GM04503 (cell line): ENCODE data around the gene ATP5PO.
A peak's percentile ranks its signal among the peaks of the same experiment; 100 is the strongest.

Experiments used
- DNase-seq: peaks from one replicate; pipeline ENCODE4 v3.0.0-alpha.2; 2012; ENCODE audit warnings: low read depth

ATP5PO gene

GRCh38 chr21:33915368-33916199, at the start of gene ATP5PO:
TSS of gene ATP5PO (minus strand) at chr21:33915804. CDS start at chr21:33915763, 41 bp downstream.
- DNase-seq, result peak; percentile 82

- peak; percentile 42 for DNase-seq
These were observed 49.2 kb upstream of the ATP5PO start for GRCh38 chr21:33964706-33965325.

- DNase-seq, result no peak
These were observed 48.4 kb upstream of the ATP5PO start for GRCh38 chr21:33963848-33964555.

GRCh38 chr21:33962290-33962689, 46.7 kb upstream of the ATP5PO start:
- no peak for DNase-seq

- DNase-seq, result no peak
These were observed 45.5 kb upstream of the ATP5PO start for GRCh38 chr21:33961061-33961460.

- no peak for DNase-seq
These were observed 44.1 kb upstream of the ATP5PO start for GRCh38 chr21:33959680-33960079.

- DNase-seq, result no peak
These were observed 38.8 kb upstream of the ATP5PO start for GRCh38 chr21:33954395-33954794.

DNA sequence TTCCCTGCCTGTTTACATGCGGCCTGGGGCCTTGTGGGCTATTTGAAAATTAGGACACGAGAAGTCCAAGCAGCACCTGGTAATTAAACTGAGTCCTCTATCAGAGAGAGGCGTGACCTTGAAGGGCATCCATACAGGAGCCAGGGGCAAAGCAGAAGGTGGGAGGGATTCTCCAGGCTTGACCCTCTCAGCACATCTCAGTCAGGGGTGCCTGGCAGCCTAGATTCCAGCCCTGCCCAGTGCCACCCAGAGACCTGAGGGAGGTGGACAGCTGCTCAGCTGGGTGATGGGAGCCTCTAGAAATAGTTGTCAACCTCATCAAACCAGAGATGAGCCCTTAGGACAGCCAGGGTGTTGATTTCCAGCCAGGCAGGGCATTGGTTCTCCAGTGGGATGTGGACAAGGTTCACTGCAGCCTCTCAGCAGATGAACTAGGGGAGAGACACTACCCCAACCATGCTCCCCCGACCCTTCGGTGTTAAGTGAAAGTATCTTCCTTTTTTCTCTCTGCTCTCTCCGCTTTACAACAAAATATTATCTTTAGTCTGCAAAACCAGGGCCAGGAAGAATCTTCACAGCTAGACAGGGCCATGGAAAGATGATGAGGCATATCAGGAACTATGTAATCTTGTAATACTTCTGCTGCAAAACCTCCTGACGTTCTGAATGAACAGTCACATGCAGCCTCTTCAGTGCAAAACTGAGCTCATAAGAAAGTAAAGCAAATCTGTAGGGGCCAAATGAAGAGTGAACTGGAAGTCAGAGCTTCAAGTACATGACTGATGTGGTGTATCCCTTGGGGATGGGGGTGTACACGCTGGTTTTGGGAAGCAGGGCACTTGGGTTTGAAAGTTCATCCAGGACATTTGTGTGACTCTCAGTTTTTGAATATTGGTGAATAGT, 35.9 kb upstream of the ATP5PO start:
- no peak for DNase-seq

DNA sequence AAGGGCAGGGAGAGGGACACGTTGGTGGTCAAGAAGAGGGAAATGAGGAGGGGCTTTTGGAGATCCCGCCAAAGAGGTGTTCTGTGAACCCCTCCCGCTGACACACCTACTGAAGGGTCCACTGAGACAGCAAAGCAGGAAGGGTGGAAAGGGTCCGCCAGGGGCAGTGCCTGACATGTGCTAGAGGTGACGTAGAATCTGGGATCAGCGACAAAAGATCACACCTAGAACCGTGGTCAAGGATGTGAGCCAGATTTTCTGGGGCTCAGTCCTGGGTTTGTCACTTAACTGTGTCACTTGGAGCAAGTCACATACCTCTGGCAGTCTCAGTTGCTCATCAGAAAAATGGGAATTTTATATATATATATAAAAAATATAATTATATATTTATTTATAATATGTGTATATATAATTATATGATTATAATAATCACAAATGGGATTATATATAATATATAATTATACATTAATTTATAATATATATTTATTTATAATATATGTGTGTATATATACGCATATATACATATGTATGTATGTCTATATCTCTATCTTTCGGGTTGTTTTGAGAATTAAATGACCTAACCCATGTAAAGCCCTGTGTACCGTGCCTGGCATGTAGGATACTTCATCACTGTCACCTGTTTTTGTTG, 35.0 kb upstream of the ATP5PO start:
- DNase-seq, result no peak

- DNase-seq, result no peak
These were observed 34.2 kb upstream of the ATP5PO start for GRCh38 chr21:33949516-33950430.

DNA sequence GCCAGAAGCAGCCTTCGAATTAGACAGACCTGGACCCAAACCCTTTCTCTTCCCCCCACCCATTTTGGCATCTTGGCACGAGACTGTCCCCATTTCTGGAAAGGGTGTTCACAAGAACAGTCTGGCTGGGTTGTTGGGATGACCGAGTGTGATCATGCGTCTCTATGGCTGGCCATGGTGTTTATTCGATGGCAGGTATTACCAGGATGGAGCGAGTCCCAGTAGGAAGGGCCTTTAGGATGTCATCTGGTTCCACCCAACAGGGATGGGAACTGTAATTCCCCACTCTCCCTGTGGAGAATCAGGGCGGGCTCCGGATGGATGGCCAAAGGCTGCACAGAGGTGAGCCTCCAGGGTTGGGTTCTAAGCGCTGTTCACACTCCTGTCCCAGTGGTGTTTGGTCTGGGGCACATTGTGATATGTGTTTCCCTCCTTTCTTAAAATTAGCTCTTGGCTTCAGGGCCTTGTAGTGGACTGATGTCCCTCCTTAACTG, 33.4 kb upstream of the ATP5PO start:
- DNase-seq, result no peak

GRCh38 chr21:33948096-33948950, 32.7 kb upstream of the ATP5PO start:
- DNase-seq, result no peak

GRCh38 chr21:33947451-33948095, 32.0 kb upstream of the ATP5PO start:
- peak; percentile 86 for DNase-seq

- no peak for DNase-seq
These were observed 30.2 kb upstream of the ATP5PO start for GRCh38 chr21:33945652-33946270.

DNA sequence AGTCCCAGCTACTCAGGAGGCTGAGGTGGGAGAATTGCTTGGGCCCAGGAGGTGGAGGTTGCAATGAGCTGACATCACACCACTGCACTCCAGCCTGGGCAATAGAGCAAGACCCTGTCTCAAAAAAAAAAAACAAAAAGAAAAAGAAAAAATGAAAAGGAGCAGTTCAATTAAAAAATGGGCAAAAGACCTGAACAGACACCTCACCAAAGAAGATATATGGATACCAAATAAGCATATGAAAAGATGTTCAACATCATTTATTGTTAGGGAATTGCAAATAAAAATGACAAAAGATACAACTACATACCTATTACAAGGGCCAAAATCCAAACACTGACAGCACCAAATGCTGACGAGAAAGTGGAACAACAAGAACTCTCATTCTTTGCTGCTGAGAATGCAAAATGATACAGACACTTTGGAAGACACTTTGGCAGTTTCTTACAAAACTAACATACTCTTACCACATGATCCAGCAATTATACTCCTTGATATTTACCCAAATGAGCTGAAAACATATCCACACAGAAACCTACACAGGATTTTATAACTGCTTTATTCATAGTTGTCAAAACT, 28.7 kb upstream of the ATP5PO start:
- DNase-seq, result no peak

- no peak for DNase-seq
These were observed 27.7 kb upstream of the ATP5PO start for GRCh38 chr21:33943293-33943692.

GRCh38 chr21:33942426-33942825, 26.8 kb upstream of the ATP5PO start:
- no peak for DNase-seq

DNA sequence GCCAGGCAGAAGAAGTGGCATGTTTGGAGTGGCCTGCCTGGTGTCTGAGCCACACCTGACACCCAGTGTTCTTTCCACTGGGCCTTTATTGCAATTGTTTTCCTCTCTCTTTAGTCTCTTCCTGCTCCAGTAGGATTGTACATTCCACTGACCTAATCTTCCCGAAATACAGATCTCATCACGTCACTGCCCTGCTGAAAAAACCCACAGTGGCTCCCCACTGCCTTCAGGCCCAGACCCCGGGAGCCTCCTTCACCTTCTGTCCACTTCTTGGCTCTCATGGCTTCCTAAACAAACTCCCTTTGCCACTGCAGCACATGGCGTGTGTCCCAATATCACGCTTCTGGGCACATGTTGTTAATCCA, 25.3 kb upstream of the ATP5PO start:
- no peak for DNase-seq
